GM21737 (cell line): ENCODE data around the gene TEAD1.

ENCODE experiments used
- ATAC-seq: cut with Tn5 transposase; IDR thresholded peaks from one replicate; pipeline ENCODE4 v1.9.1; 2021; ENCODE audit warnings: mild to moderate bottlenecking, moderate library complexity; ENCODE audit not compliant: unreplicated experiment

Gene TEAD1

DNA sequence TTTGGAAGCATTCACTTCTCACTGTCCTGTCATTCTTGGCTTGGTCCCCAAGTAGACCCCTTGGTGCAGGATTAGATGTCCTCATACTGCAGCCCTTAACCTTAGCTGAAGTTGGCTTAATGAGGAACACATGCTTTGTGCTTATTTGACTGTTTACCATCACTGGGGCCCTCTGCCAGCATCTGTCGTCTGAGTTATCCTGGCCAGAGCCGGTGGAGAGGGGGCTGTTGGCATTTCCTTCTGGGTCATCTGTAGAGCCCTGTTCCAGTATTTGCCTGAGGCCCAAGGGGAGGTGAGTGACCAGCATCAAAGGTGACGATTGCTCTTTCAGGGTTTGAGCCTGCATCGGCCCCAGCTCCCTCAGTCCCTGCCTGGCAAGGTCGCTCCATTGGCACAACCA, 208.4 kb downstream of the TEAD1 start:
- ATAC-seq, result no peak

- ATAC-seq, result no peak
Measured at GRCh38 chr11:12884751-12885318, 210.6 kb downstream of the TEAD1 start.

DNA sequence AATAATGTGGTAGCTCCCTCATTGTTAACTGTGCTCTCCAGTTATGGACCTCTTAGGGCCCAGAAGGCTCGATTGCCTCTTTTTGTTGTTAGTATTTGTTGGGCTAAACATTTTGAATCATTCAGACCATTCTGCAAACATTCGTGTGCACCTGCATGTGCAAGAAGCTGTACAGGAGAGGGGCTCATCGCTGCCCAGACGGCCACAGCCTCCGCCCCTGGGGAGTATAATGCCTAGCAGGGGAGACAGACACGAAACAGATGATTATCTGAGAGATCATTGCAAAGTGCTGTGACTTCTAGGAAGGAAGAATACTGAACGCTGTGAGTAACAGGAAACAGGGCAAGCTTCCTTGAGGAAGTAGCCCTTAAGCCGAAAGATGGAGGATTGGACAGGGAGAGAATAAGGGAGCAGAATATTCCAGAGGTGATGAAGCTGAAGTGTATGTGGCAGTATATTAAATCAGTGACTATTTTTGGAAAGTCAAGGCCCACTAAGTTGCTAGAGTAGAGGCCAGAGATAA, 211.6 kb downstream of the TEAD1 start:
- ATAC-seq, result no peak

- no peak for ATAC-seq
Measured at GRCh38 chr11:12886508-12886907, 212.3 kb downstream of the TEAD1 start.

DNA sequence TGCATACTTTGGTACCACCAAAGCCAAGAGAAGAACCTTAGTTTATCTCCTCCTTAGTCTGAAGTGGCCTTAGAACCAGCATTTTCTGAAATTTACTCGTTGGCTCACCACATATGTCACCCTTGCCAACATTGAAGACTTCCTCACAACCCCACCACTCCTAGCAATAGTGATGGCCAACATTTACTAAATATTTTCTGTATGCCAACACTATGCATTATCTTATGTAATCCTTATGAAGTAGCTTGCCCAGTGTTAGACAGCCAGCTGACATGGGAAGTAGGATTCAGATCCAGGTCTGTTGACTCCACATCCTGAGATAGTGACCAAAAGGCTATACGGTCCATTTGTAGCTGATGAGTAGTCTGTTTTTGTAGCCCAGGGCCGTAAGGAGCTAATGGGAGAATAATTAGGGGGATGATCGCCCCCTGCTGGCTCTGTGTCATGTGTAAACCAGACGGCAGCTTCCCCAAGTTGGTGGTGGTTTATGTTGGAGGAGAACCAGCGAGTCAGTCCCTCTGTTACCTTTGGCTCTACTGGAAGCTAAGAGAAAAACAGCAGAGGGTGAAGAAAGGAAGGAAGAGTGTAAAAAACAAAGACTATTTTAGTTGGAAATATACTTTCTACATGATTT, 214.4 kb downstream of the TEAD1 start:
- ATAC-seq, result no peak

DNA sequence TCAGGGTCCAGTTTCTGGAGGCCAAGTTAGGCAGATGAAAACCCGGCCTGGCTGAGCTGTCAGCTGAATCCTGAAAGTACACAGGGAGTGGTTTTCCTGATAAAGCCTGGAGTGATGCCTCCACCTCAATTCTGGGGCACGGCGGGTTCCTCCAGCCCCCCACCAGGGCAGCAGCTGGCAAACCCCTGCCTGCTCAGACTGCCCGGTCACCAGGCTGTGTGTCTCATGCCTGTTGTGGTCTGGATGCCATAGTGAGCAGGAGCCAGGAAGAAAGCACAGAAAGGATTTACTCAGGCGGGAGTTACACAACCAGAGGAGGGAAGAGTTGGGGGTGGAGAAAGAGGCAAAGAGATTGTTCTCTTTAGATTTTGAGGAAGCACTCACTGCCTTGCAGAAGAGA, 215.0 kb downstream of the TEAD1 start:
- ATAC-seq, result no peak

- ATAC-seq, result no peak
Measured at GRCh38 chr11:12890476-12890875, 216.3 kb downstream of the TEAD1 start.

GRCh38 chr11:12893787-12894672, 219.8 kb downstream of the TEAD1 start:
- no peak for ATAC-seq

- ATAC-seq, result no peak
Measured at GRCh38 chr11:12897390-12897789, 223.2 kb downstream of the TEAD1 start.

GRCh38 chr11:12897867-12898266, 223.6 kb downstream of the TEAD1 start:
- no peak for ATAC-seq

DNA sequence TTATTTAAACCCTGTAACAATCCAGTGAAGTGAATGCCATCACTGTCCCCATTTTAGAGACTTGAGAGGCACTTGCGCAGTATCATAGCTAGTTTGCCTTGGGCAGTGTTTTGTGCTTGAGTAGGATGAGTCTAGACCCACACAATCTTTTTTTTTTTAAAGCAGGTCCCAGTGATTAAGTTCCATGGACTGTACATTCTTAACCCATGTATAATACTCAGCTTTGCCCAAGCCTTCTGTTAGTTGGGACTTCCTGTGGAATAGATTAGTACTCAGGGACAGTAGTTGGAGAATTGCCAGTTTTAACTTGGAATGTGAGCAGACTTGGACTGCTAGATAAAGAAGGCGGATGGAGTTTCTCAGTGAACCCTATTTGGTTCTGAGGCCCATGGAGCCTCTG, 226.3 kb downstream of the TEAD1 start:
- no peak for ATAC-seq

GRCh38 chr11:12901272-12901671, 227.1 kb downstream of the TEAD1 start:
- ATAC-seq, result no peak

DNA sequence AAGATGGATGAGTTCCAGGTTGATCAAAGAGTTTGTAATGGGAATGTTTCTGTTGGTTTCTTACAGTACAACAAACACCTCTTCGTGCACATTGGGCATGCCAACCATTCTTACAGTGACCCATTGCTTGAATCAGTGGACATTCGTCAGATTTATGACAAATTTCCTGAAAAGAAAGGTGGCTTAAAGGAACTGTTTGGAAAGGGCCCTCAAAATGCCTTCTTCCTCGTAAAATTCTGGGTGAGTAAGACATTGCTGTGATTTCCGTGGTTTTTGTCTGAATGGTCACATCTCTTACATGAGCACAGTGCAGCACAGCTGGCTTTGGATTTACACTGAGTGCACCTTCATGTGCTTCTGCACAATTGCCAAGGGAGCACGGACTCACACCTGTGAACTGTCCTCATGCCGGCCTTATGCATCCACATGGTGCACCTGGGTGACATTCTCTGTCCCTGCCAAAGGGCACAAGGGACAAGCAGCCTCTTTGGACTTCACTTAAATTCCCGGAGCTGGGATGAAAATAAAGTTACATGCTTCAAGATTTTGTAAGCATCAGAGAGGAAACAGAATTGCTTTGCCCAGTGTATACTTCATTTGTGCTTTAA, 227.8 kb downstream of the TEAD1 start:
- ATAC-seq, result no peak

DNA sequence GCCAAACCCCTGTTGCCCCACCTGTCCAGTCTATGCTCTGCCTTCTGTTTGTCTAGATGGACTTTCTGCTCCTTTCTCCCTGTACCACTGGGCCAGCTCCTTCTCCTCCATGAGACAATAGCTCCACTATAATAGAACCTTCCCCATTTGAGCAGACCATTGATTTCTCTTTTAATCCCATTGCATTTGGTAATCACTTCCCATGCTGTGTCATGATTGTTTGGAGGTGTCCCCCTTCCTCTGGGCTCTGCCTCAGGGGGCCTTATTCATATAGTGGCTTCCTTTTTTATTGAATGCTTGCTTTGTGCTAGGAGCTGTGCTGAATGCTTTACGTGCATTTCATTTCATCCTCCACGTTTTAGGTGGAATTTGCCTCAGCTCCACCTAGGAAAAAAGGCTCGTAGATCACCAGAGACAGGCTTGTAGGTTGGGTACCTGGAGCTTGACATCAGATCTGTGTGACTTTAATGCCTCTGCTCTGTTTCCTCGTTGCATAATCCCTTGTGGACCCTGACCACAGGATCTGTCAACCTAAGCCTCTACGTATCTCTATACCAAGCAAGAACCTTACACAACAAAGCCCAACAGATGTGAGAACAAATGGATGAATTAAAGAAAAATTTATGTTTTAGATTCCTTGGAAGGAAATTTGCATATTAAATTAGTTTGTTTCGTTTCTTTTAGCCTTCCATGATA, 228.7 kb downstream of the TEAD1 start:
- ATAC-seq, result no peak

- no peak for ATAC-seq
Measured at GRCh38 chr11:12905435-12905834, 231.2 kb downstream of the TEAD1 start.

GRCh38 chr11:12906501-12906900, 232.3 kb downstream of the TEAD1 start:
- no peak for ATAC-seq

GRCh38 chr11:12909879-12910278, 235.7 kb downstream of the TEAD1 start:
- ATAC-seq, result no peak

DNA sequence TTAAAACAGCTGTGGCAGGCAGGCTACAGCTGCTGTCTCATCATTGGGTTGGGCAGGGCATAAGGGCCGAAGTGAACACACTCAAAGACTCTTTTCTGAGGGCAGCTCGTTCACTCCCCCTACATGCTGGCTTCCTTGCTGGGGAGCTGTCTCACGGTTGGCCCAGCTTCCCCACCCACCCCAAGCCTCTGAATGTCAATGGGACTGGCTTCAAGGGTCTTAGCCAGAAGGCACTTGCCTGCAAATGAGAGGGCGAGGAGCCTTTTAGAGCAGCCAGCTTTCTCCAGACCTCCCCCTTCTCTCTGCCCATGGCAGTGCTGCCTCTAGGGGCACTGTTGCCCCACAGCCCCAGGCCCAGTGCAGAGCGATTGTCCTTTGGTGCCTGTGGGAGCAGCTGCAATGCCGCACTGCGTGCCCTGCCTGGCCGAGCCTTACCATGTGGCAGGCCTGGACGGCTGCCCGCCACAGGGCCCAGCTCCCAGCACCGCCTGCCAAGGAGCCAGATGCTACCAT, 240.2 kb downstream of the TEAD1 start:
- ATAC-seq, result no peak

- ATAC-seq, result no peak
Measured at GRCh38 chr11:12915093-12915492, 240.9 kb downstream of the TEAD1 start.

- ATAC-seq, result no peak
Measured at GRCh38 chr11:12917822-12918221, 243.6 kb downstream of the TEAD1 start.

DNA sequence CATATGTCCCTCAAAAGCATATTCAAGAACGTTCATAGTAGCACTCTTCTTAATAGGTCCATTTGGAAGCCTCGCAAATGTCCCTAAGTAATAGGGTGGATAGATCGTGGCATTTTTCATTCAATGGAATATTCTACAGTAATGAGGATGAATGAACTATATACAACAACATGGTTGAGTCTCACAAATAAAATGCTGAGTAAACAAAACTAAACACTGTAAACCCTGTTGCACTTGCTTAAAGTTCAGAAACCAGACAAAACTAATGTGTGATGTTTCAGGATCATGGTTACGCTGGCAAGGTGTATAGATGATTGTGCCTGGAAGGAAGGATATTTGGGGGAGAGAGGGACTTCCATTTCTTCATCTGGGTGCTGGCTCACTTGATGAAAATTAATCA, 244.4 kb downstream of the TEAD1 start:
- no peak for ATAC-seq
